Esophagus squamous epithelium (tissue), 4 donors: Measurements from ENCODE around the gene RECQL.

Experiments used
- POLR2A ChIP-seq, 4 donors: fragments of 450-650 bp; IDR thresholded peaks; one replicate each; pipeline ENCODE4 v1.6.1; 2017; ENCODE audit warnings: antibody characterized with exemption in 4 of 4, mild to moderate bottlenecking in 4 of 4, moderate library complexity in 3 of 4
- TF ChIP-seq, protein P1 (sequence below), 6 experiments: fragments of 450-650 bp in 4 of 6; fragments of 200-600 bp in 2 of 6; sonication (generic) in 2 of 6; IDR thresholded peaks; one replicate each; pipeline ENCODE4 v1.5.1; 2016 to 2019; ENCODE audit warnings: antibody characterized with exemption in 6 of 6, mild to moderate bottlenecking in 4 of 6, moderate library complexity in 4 of 6

DNA sequence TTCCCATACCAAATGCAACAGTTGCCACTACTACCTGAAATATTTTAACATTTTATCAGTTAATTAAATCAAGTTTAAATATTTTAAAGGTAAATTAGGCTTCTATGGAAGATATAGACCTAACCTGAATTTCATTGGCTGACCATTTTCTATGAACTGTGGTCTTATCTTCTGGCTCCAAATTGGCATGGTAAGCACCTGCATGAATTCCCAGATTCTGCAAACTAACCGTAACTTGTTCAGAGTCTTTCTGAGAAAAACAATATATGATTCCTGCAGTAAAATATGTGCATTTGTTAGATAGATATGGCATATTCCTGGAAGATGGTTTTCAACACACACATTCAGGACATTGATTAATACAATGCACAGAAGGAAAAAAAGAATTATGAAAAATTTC, 25.9 kb downstream of the RECQL start:
- TF ChIP-seq, protein P1, sequence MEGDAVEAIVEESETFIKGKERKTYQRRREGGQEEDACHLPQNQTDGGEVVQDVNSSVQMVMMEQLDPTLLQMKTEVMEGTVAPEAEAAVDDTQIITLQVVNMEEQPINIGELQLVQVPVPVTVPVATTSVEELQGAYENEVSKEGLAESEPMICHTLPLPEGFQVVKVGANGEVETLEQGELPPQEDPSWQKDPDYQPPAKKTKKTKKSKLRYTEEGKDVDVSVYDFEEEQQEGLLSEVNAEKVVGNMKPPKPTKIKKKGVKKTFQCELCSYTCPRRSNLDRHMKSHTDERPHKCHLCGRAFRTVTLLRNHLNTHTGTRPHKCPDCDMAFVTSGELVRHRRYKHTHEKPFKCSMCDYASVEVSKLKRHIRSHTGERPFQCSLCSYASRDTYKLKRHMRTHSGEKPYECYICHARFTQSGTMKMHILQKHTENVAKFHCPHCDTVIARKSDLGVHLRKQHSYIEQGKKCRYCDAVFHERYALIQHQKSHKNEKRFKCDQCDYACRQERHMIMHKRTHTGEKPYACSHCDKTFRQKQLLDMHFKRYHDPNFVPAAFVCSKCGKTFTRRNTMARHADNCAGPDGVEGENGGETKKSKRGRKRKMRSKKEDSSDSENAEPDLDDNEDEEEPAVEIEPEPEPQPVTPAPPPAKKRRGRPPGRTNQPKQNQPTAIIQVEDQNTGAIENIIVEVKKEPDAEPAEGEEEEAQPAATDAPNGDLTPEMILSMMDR (IDR thresholded peaks at IDR 0.05) = no peak
- no peak for TF ChIP-seq POLR2A (IDR thresholded peaks at IDR 0.05)
